Mucosa of descending colon (tissue), 3 donors: Measurements from ENCODE around the gene STRIP1. TPM values are rescaled to one million over a fixed set of nuclear protein-coding genes. Genes with fewer than 3 reads are reported as not detected.
"Not testable (repeated sequence)": the region's sequence is repeated elsewhere in the genome, so short reads cannot be mapped to it uniquely, and the experiment has no call there.

Experiments
- ATAC-seq: fragments of 200-7000 bp; cut with Tn5 transposase; one replicate; pipeline ENCODE4 v1.9.1; 2020; ENCODE audit warnings: mild to moderate bottlenecking, moderate library complexity
- DNase-seq, 3 donors: peaks; one replicate each; pipeline ENCODE4 v3.0.0-alpha.2; 2020
- H3K36me3 ChIP-seq: fragments of 200-600 bp; one replicate; pipeline ENCODE4 v1.8.0; 2021; ENCODE audit warnings: low read depth, mild to moderate bottlenecking
- H3K4me1 ChIP-seq: fragments of 200-600 bp; one replicate; pipeline ENCODE4 v1.8.0; 2021; ENCODE audit warnings: low read depth, mild to moderate bottlenecking
- H3K4me3 ChIP-seq: fragments of 200-600 bp; one replicate; pipeline ENCODE4 v1.8.0; 2021; ENCODE audit warnings: mild to moderate bottlenecking
- H3K9me3 ChIP-seq: fragments of 200-600 bp; one replicate; pipeline ENCODE4 v1.8.0; 2021; ENCODE audit warnings: mild to moderate bottlenecking
- CTCF ChIP-seq: fragments of 200-600 bp; IDR thresholded peaks from one replicate; pipeline ENCODE4 v1.8.0; 2022; ENCODE audit warnings: antibody characterized with exemption, mild to moderate bottlenecking
- intact Hi-C, 2 donors: fragments of 100-400 bp; cut with DNase I in 1 of 2; cut with micrococcal nuclease in 1 of 2; formaldehyde crosslinking; loops; one replicate each; pipeline versions ENCODE4 v1.11.0 to v1.11.1; 2022; cut with DNase I, micrococcal nuclease
- total RNA-seq, 3 donors: library from RNA; stranded (reverse); fragmentation: NEBNext Ultra II Directional in 2 of 3; extraction: Animal tissue kit (Norgen Biotek cat#: 25700) in 2 of 3; gene quantifications; one replicate each; pipeline versions ENCODE4 v1.2.1 to v1.2.4, GENCODE V29; 2021 to 2023
- donor health status: DM: no; HTN: no; CAD: no; lungs with moderate emphysema.
- donor health status: DM: no; HTN: no; CAD: no.
- donor health status: DM: no; HTN: yes; CAD: no.

Gene STRIP1
- total RNA-seq, 3 donors from 2014 or later = 36.6 to 54.8 (median 43.4) TPM

- H3K4me1 ChIP-seq = no peaks in the 10 kb centered on the region
- TF ChIP-seq CTCF = no peak
- DNase-seq = no peak
- ATAC-seq = peak; percentile 19
- H3K4me3 ChIP-seq = no peak overlapping the region
- intact Hi-C loops = no loop called here
- peaks cover 21% of the 10 kb centered on the region for H3K36me3 ChIP-seq
- no peaks in the 10 kb centered on the region for H3K9me3 ChIP-seq
Observed at GRCh38 chr1:110019770-110020169, 14.7 kb upstream of the STRIP1 start.

GRCh38 chr1:110021285-110021684 is 13.1 kb upstream of the STRIP1 start:
- DNase-seq (no peak), ATAC-seq (no peak)
- Histone ChIP-seq H3K9me3 (no peaks in the 10 kb centered on the region), H3K36me3 (peaks cover 15% of the 10 kb centered on the region), H3K4me1 (no peaks in the 10 kb centered on the region), H3K4me3 (no peak overlapping the region)
- intact Hi-C loops = no loop called here
- TF ChIP-seq CTCF = no peak

- DNase-seq = no peak
- no peak for ATAC-seq
- intact Hi-C loops = no loop called here
- Histone ChIP-seq H3K36me3 (peaks cover 7% of the 10 kb centered on the region), H3K4me3 (no peak overlapping the region), H3K9me3 (no peaks in the 10 kb centered on the region), H3K4me1 (no peaks in the 10 kb centered on the region)
- TF ChIP-seq CTCF = no peak
Observed at GRCh38 chr1:110024613-110025012, 9.8 kb upstream of the STRIP1 start.

GRCh38 chr1:110030687-110031086 is 3.7 kb upstream of the STRIP1 start:
- DNase-seq, H3K4me3 ChIP-seq, H3K9me3 ChIP-seq, intact Hi-C loops, H3K36me3 ChIP-seq, H3K4me1 ChIP-seq, ATAC-seq: not testable (repeated sequence)

- DNase-seq (no peak), ATAC-seq (no peak)
- no peak overlapping the region for H3K4me3 ChIP-seq
- H3K9me3 ChIP-seq = no peaks in the 10 kb centered on the region
- intact Hi-C loops = no loop called here
- no peak for TF ChIP-seq CTCF
- peaks cover 10% of the 10 kb centered on the region for H3K4me1 ChIP-seq
- no peaks in the 10 kb centered on the region for H3K36me3 ChIP-seq
Observed at GRCh38 chr1:110032327-110032726, 2.1 kb upstream of the STRIP1 start.

GRCh38 chr1:110033421-110033820 is 1.0 kb upstream of the STRIP1 start:
- TF ChIP-seq CTCF = no peak
- H3K9me3 ChIP-seq = no peaks in the 10 kb centered on the region
- DNase-seq (no peak), ATAC-seq (no peak)
- no peak overlapping the region for H3K4me3 ChIP-seq
- peaks cover 10% of the 10 kb centered on the region for H3K4me1 ChIP-seq
- intact Hi-C loops = no loop called here
- no peaks in the 10 kb centered on the region for H3K36me3 ChIP-seq
